Thymus (tissue), 11 donors: ENCODE data around the gene FBXL7. TPM values are rescaled to one million over a fixed set of nuclear protein-coding genes. Genes with fewer than 3 reads are reported as not detected.

ENCODE experiments used
- DNase-seq, 9 donors: peaks; one replicate each; pipeline ENCODE4 v3.0.0-alpha.2; 2013; ENCODE audit warnings: low spot score in 9 of 9, low read depth in 6 of 9, missing footprints in 1 of 9
- H3K27ac ChIP-seq, 2 donors: one replicate each; pipeline ENCODE4 v1.5.1; 2013; ENCODE audit warnings: control low read depth in 1 of 2, low read depth in 1 of 2, low read length in 1 of 2, mild to moderate bottlenecking in 1 of 2, moderate library complexity in 1 of 2
- H3K27me3 ChIP-seq, 2 donors: one replicate each; pipeline ENCODE4 v1.5.1; 2013; ENCODE audit warnings: low read length in 1 of 2; ENCODE audit not compliant: control insufficient read depth in 2 of 2, insufficient read depth in 1 of 2
- H3K36me3 ChIP-seq, 2 donors: one replicate each; pipeline ENCODE4 v1.5.1; 2013; ENCODE audit warnings: low read length in 1 of 2, mild to moderate bottlenecking in 1 of 2, moderate library complexity in 1 of 2; ENCODE audit not compliant: control insufficient read depth in 2 of 2, insufficient read depth in 2 of 2
- H3K4me1 ChIP-seq, 2 donors: one replicate each; pipeline ENCODE4 v1.5.1; 2013; ENCODE audit warnings: low read length in 2 of 2; ENCODE audit not compliant: control insufficient read depth in 2 of 2, insufficient read depth in 2 of 2
- H3K4me3 ChIP-seq, 2 donors: one replicate each; pipeline ENCODE4 v1.5.1; 2013; ENCODE audit warnings: low read length in 2 of 2, control low read depth in 1 of 2, mild to moderate bottlenecking in 1 of 2
- H3K9me3 ChIP-seq, 2 donors: one replicate each; pipeline ENCODE4 v1.5.1; 2013; ENCODE audit warnings: low read length in 1 of 2, mild to moderate bottlenecking in 1 of 2; ENCODE audit not compliant: control insufficient read depth in 2 of 2, insufficient read depth in 1 of 2
- WGBS: extraction: QIAGEN DNeasy Blood & Tissue Kit; methylation state at CpG from one replicate; pipeline ENCODE4 v1.1.7; 2013; 5-methylcytosine and 5-hydroxymethylcytosine counted together
- polyA plus RNA-seq: library from polyadenylated mRNA; stranded (reverse); fragments of 200-250 nt; gene quantifications from one replicate; pipeline ENCODE4 v1.2.3, GENCODE V29; 2013
- total RNA-seq: library from RNA; stranded (reverse); fragments of 120-200 nt; gene quantifications from one replicate; pipeline ENCODE4 v1.2.4, GENCODE V29; 2013
- donor health status: healthy.

The FBXL7 gene
- total and polyA plus RNA-seq, 2 donors, result 0.90 to 2.7 TPM

GRCh38 chr5:15715967-15716366, 216.0 kb downstream of the FBXL7 start:
- 80% methylated on average over 5 of the region's 5 CpGs for whole genome bisulfite sequencing
- Histone ChIP-seq H3K4me3 (no peak overlapping the region), H3K27me3 (no peaks in the 10 kb centered on the region), H3K4me1 (no peaks in the 10 kb centered on the region), H3K9me3 (no peaks in the 10 kb centered on the region), H3K27ac (no peak overlapping the region), H3K36me3 (no peaks in the 10 kb centered on the region)
- no peak for DNase-seq

GRCh38 chr5:15717001-15717400, 217.0 kb downstream of the FBXL7 start:
- no peak for DNase-seq
- Histone ChIP-seq H3K4me3 (no peak overlapping the region), H3K4me1 (no peaks in the 10 kb centered on the region), H3K27ac (no peak overlapping the region), H3K27me3 (no peaks in the 10 kb centered on the region), H3K9me3 (no peaks in the 10 kb centered on the region), H3K36me3 (no peaks in the 10 kb centered on the region)
- 80% methylated on average over 4 of the region's 4 CpGs for WGBS

- Histone ChIP-seq H3K4me3 (no peak overlapping the region), H3K27me3 (no peaks in the 10 kb centered on the region), H3K36me3 (no peaks in the 10 kb centered on the region), H3K27ac (no peak overlapping the region), H3K9me3 (no peaks in the 10 kb centered on the region), H3K4me1 (no peaks in the 10 kb centered on the region)
- no peak for DNase-seq
- 75% methylated on average over 8 of the region's 8 CpGs for WGBS
Observed at GRCh38 chr5:15718421-15719179, 218.6 kb downstream of the FBXL7 start.

- Histone ChIP-seq H3K4me1 (no peaks in the 10 kb centered on the region), H3K27ac (no peak overlapping the region), H3K36me3 (no peaks in the 10 kb centered on the region), H3K9me3 (no peaks in the 10 kb centered on the region), H3K4me3 (no peak overlapping the region), H3K27me3 (no peaks in the 10 kb centered on the region)
- 64% methylated on average over 4 of the region's 4 CpGs for WGBS
- DNase-seq, result no peak
Observed at GRCh38 chr5:15719784-15720183, 219.8 kb downstream of the FBXL7 start.

- no peaks in the 10 kb centered on the region for H3K4me1 ChIP-seq
- no peaks in the 10 kb centered on the region for H3K27me3 ChIP-seq
- DNase-seq, result no peak
- H3K36me3 ChIP-seq, result no peaks in the 10 kb centered on the region
- H3K27ac ChIP-seq, result no peak overlapping the region
- H3K4me3 ChIP-seq, result no peak overlapping the region
- no peaks in the 10 kb centered on the region for H3K9me3 ChIP-seq
Observed at GRCh38 chr5:15720515-15720914, 220.5 kb downstream of the FBXL7 start.

- H3K4me1 ChIP-seq, result no peaks in the 10 kb centered on the region
- H3K4me3 ChIP-seq, result no peak overlapping the region
- H3K36me3 ChIP-seq, result no peaks in the 10 kb centered on the region
- H3K27ac ChIP-seq, result no peak overlapping the region
- no peaks in the 10 kb centered on the region for H3K9me3 ChIP-seq
- DNase-seq, result no peak
- no peaks in the 10 kb centered on the region for H3K27me3 ChIP-seq
- WGBS, result 95% methylated on average over 7 of the region's 7 CpGs
Observed at GRCh38 chr5:15722305-15722704, 222.3 kb downstream of the FBXL7 start.

- H3K4me1 ChIP-seq, result no peaks in the 10 kb centered on the region
- no peaks in the 10 kb centered on the region for H3K27me3 ChIP-seq
- DNase-seq, result no peak
- H3K4me3 ChIP-seq, result no peak overlapping the region
- no peaks in the 10 kb centered on the region for H3K9me3 ChIP-seq
- no peaks in the 10 kb centered on the region for H3K36me3 ChIP-seq
- H3K27ac ChIP-seq, result no peak overlapping the region
Observed at GRCh38 chr5:15727375-15727774, 227.4 kb downstream of the FBXL7 start.

GRCh38 chr5:15728811-15729210, 228.8 kb downstream of the FBXL7 start:
- Histone ChIP-seq H3K4me1 (no peaks in the 10 kb centered on the region), H3K4me3 (no peak overlapping the region), H3K27ac (no peak overlapping the region), H3K36me3 (no peaks in the 10 kb centered on the region), H3K9me3 (peaks cover 0 to under 1% of the 10 kb centered on the region in 2 donors), H3K27me3 (no peaks in the 10 kb centered on the region)
- 86% methylated on average over 4 of the region's 4 CpGs for WGBS
- no peak for DNase-seq

GRCh38 chr5:15731699-15732098, 231.7 kb downstream of the FBXL7 start:
- no peak for DNase-seq
- H3K9me3 ChIP-seq, result peaks cover 0 to 5% of the 10 kb centered on the region in 2 donors

More at GRCh38 chr5:15731699-15732098, 231.7 kb downstream of the FBXL7 start:
- H3K4me3 ChIP-seq, result no peak overlapping the region
- no peaks in the 10 kb centered on the region for H3K4me1 ChIP-seq
- H3K36me3 ChIP-seq, result no peaks in the 10 kb centered on the region
- H3K27me3 ChIP-seq, result no peaks in the 10 kb centered on the region
- WGBS, result 94% methylated on average over 4 of the region's 4 CpGs
- no peak overlapping the region for H3K27ac ChIP-seq
